Right lobe of liver (tissue), 6 donors: ENCODE data around the gene TMEM161B. TPM values are rescaled to one million over a fixed set of nuclear protein-coding genes. Genes with fewer than 3 reads are reported as not detected.
"Not testable (repeated sequence)": the region's sequence is repeated elsewhere in the genome, so short reads cannot be mapped to it uniquely, and the experiment has no call there.

ENCODE experiments used
- ATAC-seq, 4 donors: fragments of 200-7000 bp; cut with Tn5 transposase; one replicate each; pipeline ENCODE4 v1.9.1; 2020; ENCODE audit warnings: mild to moderate bottlenecking in 4 of 4, moderate library complexity in 4 of 4
- DNase-seq, 3 donors: peaks; one replicate each; pipeline ENCODE4 v3.0.0-alpha.2; 2020
- H3K27ac ChIP-seq, 3 donors: fragments of 200-600 bp; one replicate each; pipeline ENCODE4 v1.8.0; 2022
- H3K27me3 ChIP-seq, 2 donors: fragments of 200-600 bp; one replicate each; pipeline ENCODE4 v1.8.0; 2022
- H3K36me3 ChIP-seq, 4 donors: fragments of 200-600 bp; sonication (generic) in 1 of 4; one replicate each; pipeline versions ENCODE4 v1.5.1 to v1.8.0; 2017 to 2022; ENCODE audit warnings: control low read depth in 1 of 4
- H3K4me1 ChIP-seq, 4 donors: fragments of 200-600 bp; sonication (generic) in 1 of 4; one replicate each; pipeline versions ENCODE4 v1.5.1 to v1.8.0; 2017 to 2022; ENCODE audit warnings: control low read depth in 1 of 4
- H3K4me3 ChIP-seq, 3 donors: fragments of 200-600 bp; one replicate each; pipeline ENCODE4 v1.8.0; 2022
- H3K9me3 ChIP-seq, 4 donors: fragments of 200-600 bp; sonication (generic) in 1 of 4; one replicate each; pipeline versions ENCODE4 v1.5.1 to v1.8.0; 2017 to 2022; ENCODE audit warnings: control low read depth in 1 of 4
- CTCF ChIP-seq, 4 donors: fragments of 200-600 bp in 3 of 4; fragments of 450-650 bp in 1 of 4; IDR thresholded peaks; one replicate each; pipeline versions ENCODE4 v1.5.1 to v1.8.0; 2016 to 2022; ENCODE audit warnings: antibody characterized with exemption in 4 of 4, mild to moderate bottlenecking in 2 of 4
- POLR2A ChIP-seq: fragments of 450-650 bp; IDR thresholded peaks from one replicate; pipeline ENCODE4 v1.6.1; 2017; ENCODE audit warnings: antibody characterized with exemption, mild to moderate bottlenecking
- WGBS: methylation state at CpG from one replicate; pipeline ENCODE4 v1.1.6; 2018; ENCODE audit warnings: low coverage, low lambda C conversion rate; ENCODE audit not compliant: insufficient coverage; ENCODE audit errors: missing lambda C conversion rate; 5-methylcytosine and 5-hydroxymethylcytosine counted together
- intact Hi-C, 2 donors: fragments of 100-400 bp; cut with DNase I; formaldehyde crosslinking; loops; one replicate each; pipeline versions ENCODE4 v1.11.2 to v1.14.1; 2022
- total RNA-seq, 6 experiments: library from RNA; depleted of rRNA in 2 of 6; stranded (reverse); fragments of >200 nt in 2 of 6; fragmentation: NEBNext Ultra II Directional in 3 of 6; extraction: Animal tissue kit (Norgen Biotek cat#: 25700) in 3 of 6; gene quantifications; one replicate each; pipeline versions ENCODE4 v1.1.0 to v1.2.4, GENCODE V29; 2016 to 2023
- donor health status: DM: no; HTN: yes; CAD: no.
- donor health status: DM: no; HTN: no; CAD: no.
- donor health status: DM: no; HTN: no; CAD: no.
- donor health status: DM: no; HTN: yes; CAD: no.
- donor health status: DM: no; HTN: yes; CAD: no.

TMEM161B gene
- total RNA-seq, 6 experiments from 2014 or later, result 7.2 to 9.9 (median 8.2) TPM

GRCh38 chr5:88190106-88190834 is 78.4 kb downstream of the TMEM161B start:
- 55% methylated on average over 4 of the region's 9 CpGs for WGBS
- Histone ChIP-seq H3K27me3 (no peaks in the 10 kb centered on the region), H3K36me3 (no peaks in the 10 kb centered on the region), H3K4me1 (peaks cover 0 to 4% (median 0%) of the 10 kb centered on the region in 4 donors), H3K9me3 (no peaks in the 10 kb centered on the region), H3K27ac (peak overlapping the region in 2 of 3 donors; percentile 19 to 24), H3K4me3 (peak overlapping the region; percentile 10 to 43 (median 32))
- no peak for TF ChIP-seq POLR2A
- no peak for TF ChIP-seq CTCF (IDR thresholded peaks at IDR 0.05)
- intact Hi-C loops, result no loop called here
- peak; percentile 33 to 73 (median 68) for DNase-seq
- ATAC-seq, result no peak

DNA sequence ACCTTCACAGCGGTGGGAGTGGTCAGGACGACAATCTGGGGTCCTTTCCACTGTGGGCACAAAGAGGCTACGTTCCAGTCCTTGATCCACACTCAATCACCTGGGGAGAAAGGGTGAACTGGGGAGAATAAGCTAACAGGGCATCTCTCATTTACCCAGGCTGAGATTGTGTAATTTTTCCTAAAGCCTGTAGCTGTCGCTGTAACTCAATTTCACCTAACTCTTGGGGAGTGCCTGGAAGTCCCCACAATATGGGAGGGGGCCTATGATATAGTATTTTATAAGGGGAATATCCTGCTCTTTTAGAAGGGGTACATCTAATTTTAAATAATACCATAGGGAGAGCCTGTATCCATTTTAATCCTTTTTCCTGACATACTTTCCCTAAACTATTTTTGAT is 79.2 kb downstream of the TMEM161B start:
- H3K4me1 ChIP-seq, DNase-seq, intact Hi-C loops, H3K36me3 ChIP-seq, ATAC-seq, H3K27me3 ChIP-seq, H3K9me3 ChIP-seq: not testable (repeated sequence)
- WGBS, result 58% methylated on average over 2 of the region's 4 CpGs
- Histone ChIP-seq H3K27ac (peak overlapping the region in 2 of 3 donors; percentile 19 to 24), H3K4me3 (peak overlapping the region; percentile 10 to 43 (median 32))
- TF ChIP-seq CTCF (IDR thresholded peaks at IDR 0.05), result peak; percentile 41 to 54 (median 52)

DNA sequence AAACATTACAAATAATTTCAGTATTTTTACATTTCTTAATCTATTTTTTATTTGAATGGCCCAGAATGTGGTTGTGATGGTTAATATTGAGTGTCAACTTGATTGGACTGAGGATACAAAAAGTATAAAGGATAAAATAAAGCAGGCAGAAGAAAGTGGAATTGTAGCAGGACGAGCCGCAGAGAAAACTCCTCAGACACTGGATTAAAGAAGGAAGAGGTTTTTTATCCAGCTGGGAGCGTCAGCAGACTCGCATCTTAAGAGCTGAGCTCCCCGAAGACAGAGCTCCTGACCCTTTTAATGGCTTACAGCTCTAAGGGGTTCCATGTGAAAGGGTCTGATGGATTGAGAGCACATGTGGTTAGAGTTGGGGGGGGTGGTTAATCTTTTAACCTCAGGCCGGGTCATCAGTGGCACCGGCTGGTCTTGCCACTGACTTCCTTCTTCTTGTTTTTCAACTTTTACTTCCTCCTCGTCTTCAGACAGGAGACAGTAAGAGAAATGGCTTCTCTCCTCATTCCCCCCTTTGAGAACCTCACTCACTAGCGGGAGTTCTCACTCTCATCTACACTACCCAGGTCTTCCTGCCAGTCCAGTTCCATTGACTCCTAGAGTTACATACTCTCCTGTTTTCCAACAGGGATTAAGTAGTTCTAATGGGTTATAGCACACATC is 80.0 kb downstream of the TMEM161B start:
- 91% methylated on average over 6 of the region's 9 CpGs for WGBS
- no peak overlapping the region for H3K4me3 ChIP-seq
- H3K9me3 ChIP-seq, result no peaks in the 10 kb centered on the region
- intact Hi-C loops, result no loop called here
- DNase-seq, result no peak
- no peak for ATAC-seq
- no peaks in the 10 kb centered on the region for H3K36me3 ChIP-seq
- H3K4me1 ChIP-seq, result peaks cover 0 to 4% (median 0%) of the 10 kb centered on the region in 4 donors
- H3K27ac ChIP-seq, result no peak overlapping the region
- TF ChIP-seq POLR2A (no peak), CTCF (IDR thresholded peaks at IDR 0.05) (no peak)
- no peaks in the 10 kb centered on the region for H3K27me3 ChIP-seq

- intact Hi-C loops, result no loop called here
- TF ChIP-seq POLR2A (no peak), CTCF (IDR thresholded peaks at IDR 0.05) (no peak)
- Histone ChIP-seq H3K9me3 (no peaks in the 10 kb centered on the region), H3K27ac (no peak overlapping the region), H3K36me3 (no peaks in the 10 kb centered on the region), H3K27me3 (no peaks in the 10 kb centered on the region), H3K4me3 (no peak overlapping the region), H3K4me1 (no peaks in the 10 kb centered on the region)
- ATAC-seq, result no peak
- DNase-seq, result no peak
Measured at GRCh38 chr5:88183255-88183654, 85.4 kb downstream of the TMEM161B start.

GRCh38 chr5:88177486-88177885 is 91.2 kb downstream of the TMEM161B start:
- H3K36me3 ChIP-seq, DNase-seq, H3K27me3 ChIP-seq, intact Hi-C loops, H3K27ac ChIP-seq, ATAC-seq, H3K4me1 ChIP-seq, H3K4me3 ChIP-seq, H3K9me3 ChIP-seq: not testable (repeated sequence)
- 99% methylated on average over 10 of the region's 13 CpGs for WGBS
